ENCODE measurements around the gene DISC1.
"Not testable (repeated sequence)": the region's sequence is repeated elsewhere in the genome, so short reads cannot be mapped to it uniquely, and the experiment has no call there.

Gene DISC1

DNA sequence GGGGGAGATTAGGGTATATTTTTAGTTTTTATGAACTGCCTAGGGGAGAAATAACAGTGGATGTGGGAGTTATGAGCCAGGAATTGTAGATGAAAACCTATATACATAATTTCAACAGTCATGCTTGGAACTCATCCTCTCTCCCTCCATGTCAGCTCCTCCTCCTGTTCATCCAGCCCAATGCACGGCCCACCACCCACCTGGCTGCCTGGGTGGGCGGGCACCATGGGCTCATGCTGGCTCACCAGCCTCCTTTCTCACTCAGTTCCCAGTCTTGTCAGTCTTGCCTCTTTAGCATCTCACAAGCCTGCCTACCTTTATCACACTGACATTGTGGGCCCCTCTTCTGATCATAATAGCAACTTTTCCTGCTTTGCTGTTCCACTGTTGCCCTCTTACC is 336.0 kb downstream of the DISC1 start:
- no peak for DNase-seq
- H3K4me1 Mint-ChIP-seq: no peaks in the 10 kb centered on the region
- no peaks in the 10 kb centered on the region for H3K36me3 Mint-ChIP-seq (ENCODE audit: low read depth)
- TF ChIP-seq, protein P1, sequence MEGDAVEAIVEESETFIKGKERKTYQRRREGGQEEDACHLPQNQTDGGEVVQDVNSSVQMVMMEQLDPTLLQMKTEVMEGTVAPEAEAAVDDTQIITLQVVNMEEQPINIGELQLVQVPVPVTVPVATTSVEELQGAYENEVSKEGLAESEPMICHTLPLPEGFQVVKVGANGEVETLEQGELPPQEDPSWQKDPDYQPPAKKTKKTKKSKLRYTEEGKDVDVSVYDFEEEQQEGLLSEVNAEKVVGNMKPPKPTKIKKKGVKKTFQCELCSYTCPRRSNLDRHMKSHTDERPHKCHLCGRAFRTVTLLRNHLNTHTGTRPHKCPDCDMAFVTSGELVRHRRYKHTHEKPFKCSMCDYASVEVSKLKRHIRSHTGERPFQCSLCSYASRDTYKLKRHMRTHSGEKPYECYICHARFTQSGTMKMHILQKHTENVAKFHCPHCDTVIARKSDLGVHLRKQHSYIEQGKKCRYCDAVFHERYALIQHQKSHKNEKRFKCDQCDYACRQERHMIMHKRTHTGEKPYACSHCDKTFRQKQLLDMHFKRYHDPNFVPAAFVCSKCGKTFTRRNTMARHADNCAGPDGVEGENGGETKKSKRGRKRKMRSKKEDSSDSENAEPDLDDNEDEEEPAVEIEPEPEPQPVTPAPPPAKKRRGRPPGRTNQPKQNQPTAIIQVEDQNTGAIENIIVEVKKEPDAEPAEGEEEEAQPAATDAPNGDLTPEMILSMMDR (IDR thresholded peaks at IDR 0.05): no peak
- peaks cover 2% of the 10 kb centered on the region for H3K27me3 Mint-ChIP-seq (ENCODE audit: low read depth, poor library complexity)
- no peak overlapping the region for H3K4me3 Mint-ChIP-seq
- no peaks in the 10 kb centered on the region for H3K9me3 Mint-ChIP-seq
- no peak overlapping the region for H3K27ac Mint-ChIP-seq

DNA sequence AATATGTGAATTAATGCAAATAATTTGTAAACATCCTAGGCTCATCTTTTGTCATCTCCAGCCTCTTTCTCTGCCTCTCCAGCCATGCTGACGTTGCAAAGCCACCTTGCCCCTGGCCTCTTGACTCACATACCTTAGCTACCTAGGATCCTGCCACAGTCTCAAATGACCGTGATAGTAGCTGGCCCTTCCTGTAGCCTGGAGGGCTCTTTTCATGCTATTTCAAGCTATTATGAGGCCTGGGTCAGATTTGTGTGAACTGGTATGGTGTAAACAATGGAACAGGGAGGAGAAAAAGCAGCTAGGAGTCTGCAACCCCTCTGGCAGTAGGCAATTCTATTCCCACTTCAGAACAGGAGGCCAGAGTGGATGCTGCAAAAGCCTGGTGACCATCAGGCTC is 337.7 kb downstream of the DISC1 start:
- Mint-ChIP-seq H3K4me1 (no peaks in the 10 kb centered on the region), H3K4me3 (no peak overlapping the region), H3K9me3 (no peaks in the 10 kb centered on the region), H3K27me3 (ENCODE audit: low read depth, poor library complexity) (peaks cover 2% of the 10 kb centered on the region), H3K36me3 (ENCODE audit: low read depth) (no peaks in the 10 kb centered on the region), H3K27ac (no peak overlapping the region)
- TF ChIP-seq, protein P1 (IDR thresholded peaks at IDR 0.05): no peak
- no peak for DNase-seq

DNA sequence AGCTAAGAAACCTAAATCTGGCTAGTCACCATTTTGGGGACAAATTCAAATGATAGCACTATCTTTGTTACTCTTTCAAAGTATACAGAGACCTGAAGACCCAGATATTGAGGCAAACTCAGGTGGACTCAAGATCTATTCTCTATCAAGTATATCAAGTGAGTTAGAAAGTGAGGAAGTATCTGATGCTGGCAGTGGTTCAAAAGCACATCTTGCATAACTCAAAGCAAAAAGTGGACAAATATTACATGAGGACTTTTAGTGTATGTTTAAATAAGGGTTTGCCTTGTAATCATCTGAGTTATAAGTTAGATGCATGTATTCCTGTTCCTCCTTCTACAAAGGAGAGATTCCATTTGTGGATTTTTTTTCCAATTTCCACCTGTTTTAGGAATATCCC is 338.4 kb downstream of the DISC1 start:
- H3K27me3 Mint-ChIP-seq (ENCODE audit: low read depth, poor library complexity): peaks cover 2% of the 10 kb centered on the region
- H3K36me3 Mint-ChIP-seq (ENCODE audit: low read depth): no peaks in the 10 kb centered on the region
- TF ChIP-seq, protein P1 (IDR thresholded peaks at IDR 0.05): no peak
- H3K4me3 Mint-ChIP-seq: no peak overlapping the region
- no peaks in the 10 kb centered on the region for H3K9me3 Mint-ChIP-seq
- H3K4me1 Mint-ChIP-seq: no peaks in the 10 kb centered on the region
- no peak for DNase-seq
- H3K27ac Mint-ChIP-seq: no peak overlapping the region

DNA sequence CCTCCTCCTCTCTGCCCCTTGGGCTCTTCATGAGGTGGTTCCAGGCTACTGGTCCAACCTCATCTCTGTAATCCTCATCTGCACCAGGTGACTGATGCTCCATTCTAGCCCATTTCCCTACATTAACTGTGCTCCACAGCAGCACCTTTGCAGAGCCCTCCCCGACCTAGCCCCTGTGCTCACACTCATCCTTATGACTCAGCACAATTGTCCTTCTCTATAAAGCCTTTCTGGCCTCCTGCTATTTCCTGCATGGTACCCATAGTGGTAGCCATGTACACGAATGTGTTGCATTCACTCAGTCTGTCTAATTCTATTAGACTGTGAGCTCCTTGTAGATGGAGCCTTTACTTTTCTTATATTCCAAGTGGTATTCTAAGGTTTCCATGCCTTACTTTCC is 339.0 kb downstream of the DISC1 start:
- DNase-seq: no peak
- Mint-ChIP-seq H3K27me3 (ENCODE audit: low read depth, poor library complexity) (peaks cover 2% of the 10 kb centered on the region), H3K36me3 (ENCODE audit: low read depth) (no peaks in the 10 kb centered on the region), H3K4me1 (no peaks in the 10 kb centered on the region), H3K4me3 (no peak overlapping the region), H3K27ac (no peak overlapping the region), H3K9me3 (no peaks in the 10 kb centered on the region)
- TF ChIP-seq, protein P1 (IDR thresholded peaks at IDR 0.05): no peak

DNA sequence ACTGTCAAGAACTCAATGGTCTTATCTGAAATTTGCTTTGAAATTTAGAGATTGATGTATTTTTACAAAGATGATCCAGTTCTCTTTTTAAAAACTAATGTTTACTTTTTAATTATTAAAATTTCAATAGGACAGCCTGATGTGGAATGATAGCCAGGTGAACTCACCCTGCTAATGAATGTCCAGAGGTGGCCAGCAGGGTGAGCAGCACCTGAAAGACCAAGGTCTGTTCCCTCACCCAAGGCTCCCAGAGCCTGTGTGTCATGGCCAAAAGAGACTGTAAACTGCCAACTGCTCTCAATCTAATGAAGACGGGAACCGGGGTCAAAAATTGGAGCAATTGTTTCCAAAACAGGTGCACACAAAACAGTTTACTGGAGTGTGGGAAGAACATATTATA is 340.4 kb downstream of the DISC1 start:
- no peak overlapping the region for H3K4me3 Mint-ChIP-seq
- H3K9me3 Mint-ChIP-seq: no peaks in the 10 kb centered on the region
- H3K36me3 Mint-ChIP-seq (ENCODE audit: low read depth): no peaks in the 10 kb centered on the region
- TF ChIP-seq, protein P1 (IDR thresholded peaks at IDR 0.05): no peak
- no peak for DNase-seq
- peaks cover under 1% of the 10 kb centered on the region for H3K4me1 Mint-ChIP-seq
- H3K27me3 Mint-ChIP-seq (ENCODE audit: low read depth, poor library complexity): peaks cover 2% of the 10 kb centered on the region
- no peak overlapping the region for H3K27ac Mint-ChIP-seq

DNA sequence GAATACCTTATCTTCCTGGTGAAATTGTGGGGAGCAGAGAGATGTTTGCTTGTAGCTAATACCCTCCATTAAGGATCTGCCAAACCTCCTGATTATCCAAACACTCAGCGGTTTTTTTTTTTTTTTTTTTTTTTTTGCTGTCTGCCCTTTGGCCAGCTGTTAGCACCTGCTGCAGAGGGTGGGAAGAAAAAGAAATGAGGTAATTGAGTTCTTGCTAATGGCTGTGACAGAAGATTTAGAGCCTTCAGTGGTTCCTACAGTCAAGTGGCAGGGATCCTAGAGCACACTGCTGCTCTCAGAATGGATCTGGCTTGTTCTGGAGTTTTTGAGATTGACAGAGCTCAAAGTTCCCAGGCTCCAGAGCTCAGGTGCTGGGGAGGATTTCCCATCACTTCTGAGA is 342.5 kb downstream of the DISC1 start:
- Mint-ChIP-seq H3K36me3 (ENCODE audit: low read depth) (no peaks in the 10 kb centered on the region), H3K4me1 (peaks cover 5% of the 10 kb centered on the region), H3K4me3 (no peak overlapping the region), H3K9me3 (no peaks in the 10 kb centered on the region), H3K27ac (no peak overlapping the region), H3K27me3 (ENCODE audit: low read depth, poor library complexity) (no peaks in the 10 kb centered on the region)
- no peak for DNase-seq
- TF ChIP-seq, protein P1 (IDR thresholded peaks at IDR 0.05): no peak

DNA sequence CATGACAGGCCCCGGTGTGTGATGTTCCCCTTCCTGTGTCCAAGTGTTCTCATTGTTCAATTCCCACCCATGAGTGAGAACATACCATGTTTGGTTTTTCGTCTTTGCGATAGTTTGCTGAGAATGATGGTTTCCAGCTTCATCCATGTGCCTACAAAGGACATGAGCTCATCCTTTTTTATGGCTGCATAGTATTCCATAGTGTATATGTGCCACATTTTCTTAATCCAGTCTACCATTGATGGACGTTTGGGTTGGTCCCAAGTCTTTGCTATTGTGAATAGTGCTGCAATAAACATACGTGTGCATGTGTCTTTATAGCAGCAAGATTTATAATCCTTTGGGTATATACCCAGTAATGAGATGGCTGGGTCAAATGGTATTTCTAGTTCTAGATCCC is 343.2 kb downstream of the DISC1 start:
- H3K4me1 Mint-ChIP-seq; H3K9me3 Mint-ChIP-seq; H3K4me3 Mint-ChIP-seq; H3K36me3 Mint-ChIP-seq (ENCODE audit: low read depth); DNase-seq; H3K27ac Mint-ChIP-seq; H3K27me3 Mint-ChIP-seq (ENCODE audit: low read depth, poor library complexity): not testable (repeated sequence)
